ENCODE measurements around the gene PRRC2B.
"Not testable (repeated sequence)": the region's sequence is repeated elsewhere in the genome, so short reads cannot be mapped to it uniquely, and the experiment has no call there.

Gene PRRC2B

GRCh38 chr9:131387394-131387793 is 6.5 kb upstream of the PRRC2B start:
- DNase-seq, result no peak

GRCh38 chr9:131391020-131391419 is 2.9 kb upstream of the PRRC2B start:
- DNase-seq, result no peak

- no peak for DNase-seq
These were observed 2.4 kb upstream of the PRRC2B start for GRCh38 chr9:131391504-131391903.

GRCh38 chr9:131394464-131395156 is 724 bp downstream of the PRRC2B start:
- DNase-seq, result peak; percentile 34

- DNase-seq, result peak; percentile 26
These were observed 1.5 kb downstream of the PRRC2B start for GRCh38 chr9:131395157-131396098.

GRCh38 chr9:131396099-131396479 is 2.2 kb downstream of the PRRC2B start:
- DNase-seq, result not testable (repeated sequence)

- DNase-seq, result no peak
These were observed 2.7 kb downstream of the PRRC2B start for GRCh38 chr9:131396626-131397025.

GRCh38 chr9:131397100-131397790 is 3.4 kb downstream of the PRRC2B start:
- DNase-seq, result no peak

GRCh38 chr9:131398204-131398603 is 4.3 kb downstream of the PRRC2B start:
- DNase-seq, result no peak

- no peak for DNase-seq
These were observed 6.1 kb downstream of the PRRC2B start for GRCh38 chr9:131399972-131400371.

- DNase-seq, result no peak
These were observed 6.7 kb downstream of the PRRC2B start for GRCh38 chr9:131400627-131401026.

GRCh38 chr9:131402073-131402472 is 8.2 kb downstream of the PRRC2B start:
- no peak for DNase-seq

GRCh38 chr9:131402738-131403492 is 9.0 kb downstream of the PRRC2B start:
- DNase-seq, result no peak

- no peak for DNase-seq
These were observed 9.5 kb downstream of the PRRC2B start for GRCh38 chr9:131403493-131403773.

GRCh38 chr9:131404581-131404980 is 10.7 kb downstream of the PRRC2B start:
- no peak for DNase-seq

- DNase-seq, result no peak
These were observed 11.1 kb downstream of the PRRC2B start for GRCh38 chr9:131404987-131405386.

GRCh38 chr9:131405428-131405827 is 11.5 kb downstream of the PRRC2B start:
- no peak for DNase-seq

- no peak for DNase-seq
These were observed 12.1 kb downstream of the PRRC2B start for GRCh38 chr9:131405858-131406537.

- DNase-seq, result no peak
These were observed 12.9 kb downstream of the PRRC2B start for GRCh38 chr9:131406563-131407436.

- DNase-seq, result no peak
These were observed 13.9 kb downstream of the PRRC2B start for GRCh38 chr9:131407717-131408195.

GRCh38 chr9:131409458-131409992 is 15.6 kb downstream of the PRRC2B start:
- DNase-seq, result no peak

All from activated gamma-delta T cell (primary cell).